ENCODE measurements around the gene TULP1.

DNA sequence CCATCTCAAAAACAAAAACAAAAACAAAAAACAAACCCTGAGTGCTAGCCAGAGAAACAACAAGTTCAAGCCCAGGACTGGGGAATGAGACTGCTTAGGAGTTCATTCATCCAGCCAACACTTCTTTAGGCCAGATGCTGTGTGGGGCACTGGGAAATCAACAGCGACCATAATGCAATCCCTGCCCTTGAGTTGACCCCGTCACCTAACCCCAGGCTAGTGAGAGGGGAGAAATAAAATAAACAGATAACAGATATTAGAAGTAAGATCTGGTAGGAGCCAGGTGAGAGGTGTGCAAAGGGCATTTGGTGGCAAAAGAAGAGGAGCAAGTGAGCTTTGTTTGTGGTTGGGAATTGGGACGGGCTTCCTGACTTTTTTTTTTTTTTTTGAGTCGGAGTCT lies 49.4 kb downstream of the TULP1 start:
- TF ChIP-seq, protein P1, sequence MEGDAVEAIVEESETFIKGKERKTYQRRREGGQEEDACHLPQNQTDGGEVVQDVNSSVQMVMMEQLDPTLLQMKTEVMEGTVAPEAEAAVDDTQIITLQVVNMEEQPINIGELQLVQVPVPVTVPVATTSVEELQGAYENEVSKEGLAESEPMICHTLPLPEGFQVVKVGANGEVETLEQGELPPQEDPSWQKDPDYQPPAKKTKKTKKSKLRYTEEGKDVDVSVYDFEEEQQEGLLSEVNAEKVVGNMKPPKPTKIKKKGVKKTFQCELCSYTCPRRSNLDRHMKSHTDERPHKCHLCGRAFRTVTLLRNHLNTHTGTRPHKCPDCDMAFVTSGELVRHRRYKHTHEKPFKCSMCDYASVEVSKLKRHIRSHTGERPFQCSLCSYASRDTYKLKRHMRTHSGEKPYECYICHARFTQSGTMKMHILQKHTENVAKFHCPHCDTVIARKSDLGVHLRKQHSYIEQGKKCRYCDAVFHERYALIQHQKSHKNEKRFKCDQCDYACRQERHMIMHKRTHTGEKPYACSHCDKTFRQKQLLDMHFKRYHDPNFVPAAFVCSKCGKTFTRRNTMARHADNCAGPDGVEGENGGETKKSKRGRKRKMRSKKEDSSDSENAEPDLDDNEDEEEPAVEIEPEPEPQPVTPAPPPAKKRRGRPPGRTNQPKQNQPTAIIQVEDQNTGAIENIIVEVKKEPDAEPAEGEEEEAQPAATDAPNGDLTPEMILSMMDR (IDR thresholded peaks at IDR 0.05), result no peak
- TF ChIP-seq POLR2A (IDR thresholded peaks at IDR 0.05) (no peak), EP300 (IDR thresholded peaks at IDR 0.05) (no peak)
